Cerebellar cortex (tissue), 1 donor: ENCODE measurements around the gene CCDC169.
"Not testable (repeated sequence)": the region's sequence is repeated elsewhere in the genome, so short reads cannot be mapped to it uniquely, and the experiment has no call there.

ENCODE experiments used
- DNase-seq: peaks from one replicate; pipeline ENCODE4 v3.0.0-alpha.2; 2015; ENCODE audit warnings: low spot score

CCDC169 gene

GRCh38 chr13:36297366-36298338 lies at the start of gene CCDC169:
Gene CCDC169 (minus strand): TSS chr13:36297814. CDS start chr13:36297719, 95 bp downstream.
- no peak for DNase-seq

- DNase-seq: peak; percentile 94
These were observed 48.8 kb upstream of the CCDC169 start, which contains the start of gene SPART for GRCh38 chr13:36346222-36347083. Gene SPART (minus strand): TSS chr13:36346394. CDS start chr13:36335830, 10,564 bp downstream.

GRCh38 chr13:36345438-36346221 lies 48.0 kb upstream of the CCDC169 start:
- DNase-seq: peak; percentile 59

GRCh38 chr13:36344886-36345437 lies 47.3 kb upstream of the CCDC169 start:
- peak; percentile 53 for DNase-seq

GRCh38 chr13:36344173-36344572 lies 46.6 kb upstream of the CCDC169 start:
- DNase-seq: peak; percentile 8

GRCh38 chr13:36343766-36344165 lies 46.2 kb upstream of the CCDC169 start:
- no peak for DNase-seq

- DNase-seq: no peak
These were observed 45.1 kb upstream of the CCDC169 start for GRCh38 chr13:36342715-36343114.

GRCh38 chr13:36341718-36342117 lies 44.1 kb upstream of the CCDC169 start:
- no peak for DNase-seq

- no peak for DNase-seq
These were observed 42.1 kb upstream of the CCDC169 start for GRCh38 chr13:36339600-36340155.

- DNase-seq: no peak
These were observed 40.5 kb upstream of the CCDC169 start for GRCh38 chr13:36337938-36338641.

- DNase-seq: no peak
These were observed 35.4 kb upstream of the CCDC169 start for GRCh38 chr13:36332986-36333385.

- DNase-seq: not testable (repeated sequence)
These were observed 34.6 kb upstream of the CCDC169 start for GRCh38 chr13:36332255-36332654.

- no peak for DNase-seq
These were observed 33.7 kb upstream of the CCDC169 start for GRCh38 chr13:36331280-36331679.

- no peak for DNase-seq
These were observed 31.7 kb upstream of the CCDC169 start for GRCh38 chr13:36329361-36329760.

- DNase-seq: no peak
These were observed 31.2 kb upstream of the CCDC169 start for GRCh38 chr13:36328821-36329220.

- DNase-seq: no peak
These were observed 28.3 kb upstream of the CCDC169 start for GRCh38 chr13:36325912-36326311.

- DNase-seq: not testable (repeated sequence)
These were observed 27.3 kb upstream of the CCDC169 start for GRCh38 chr13:36324881-36325280.

- no peak for DNase-seq
These were observed 26.4 kb upstream of the CCDC169 start for GRCh38 chr13:36323951-36324566.

- DNase-seq: no peak
These were observed 25.8 kb upstream of the CCDC169 start for GRCh38 chr13:36323408-36323807.

- DNase-seq: not testable (repeated sequence)
These were observed 22.2 kb upstream of the CCDC169 start for GRCh38 chr13:36319793-36320192.
